T47D (cell line): ENCODE data around the gene LUC7L3.
"Not testable (repeated sequence)": the region's sequence is repeated elsewhere in the genome, so short reads cannot be mapped to it uniquely, and the experiment has no call there.

Experiments used
- DNase-seq, 2 experiments: peaks; one replicate each; pipeline versions ENCODE4 v3.0.0 to v3.0.0-alpha.2; 2011 to 2012; ENCODE audit warnings: low read depth in 1 of 2, low spot score in 1 of 2
- JUND ChIP-seq: IDR thresholded peaks from 2 replicates; pipeline ENCODE4 v1.6.1; 2012; ENCODE audit warnings: low read depth
- in situ Hi-C: cut with HindIII; loops from 2 replicates; pipeline ENCODE4 v1.10.0; 2016; ENCODE audit warnings: low sequenced_read_pairs, low pct_unique_long_range_greater_than_20kb

The LUC7L3 gene

GRCh38 chr17:50719144-50719923 lies at the start of gene LUC7L3:
Gene LUC7L3, plus strand, starts transcription at chr17:50719603. Its CDS starts 130 bp downstream, at chr17:50719733.
- DNase-seq = peak; percentile 94 to 98
- in situ Hi-C loops = no loop called here
- no peak for TF ChIP-seq JUND

- no peak for TF ChIP-seq JUND
- in situ Hi-C loops = no loop called here
- no peak for DNase-seq
Observed at GRCh38 chr17:50672071-50672470, 47.3 kb upstream of the LUC7L3 start.

GRCh38 chr17:50672831-50673551 lies 46.4 kb upstream of the LUC7L3 start:
- TF ChIP-seq JUND = no peak
- DNase-seq = no peak
- in situ Hi-C loops = no loop called here

GRCh38 chr17:50675190-50675589 lies 44.2 kb upstream of the LUC7L3 start:
- TF ChIP-seq JUND = no peak
- in situ Hi-C loops = no loop called here
- no peak for DNase-seq

GRCh38 chr17:50675627-50676026 lies 43.8 kb upstream of the LUC7L3 start:
- in situ Hi-C loops = no loop called here
- TF ChIP-seq JUND = no peak

GRCh38 chr17:50676065-50676975 lies 43.1 kb upstream of the LUC7L3 start:
- TF ChIP-seq JUND = no peak
- DNase-seq = no peak
- in situ Hi-C loops = no loop called here

More at GRCh38 chr17:50675627-50676026, 43.8 kb upstream of the LUC7L3 start:
- no peak for DNase-seq

GRCh38 chr17:50677851-50678375 lies 41.5 kb upstream of the LUC7L3 start:
- DNase-seq = no peak
- no peak for TF ChIP-seq JUND
- in situ Hi-C loops = no loop called here

GRCh38 chr17:50679008-50679544 lies 40.3 kb upstream of the LUC7L3 start:
- DNase-seq = no peak
- in situ Hi-C loops = no loop called here

GRCh38 chr17:50680126-50680525 lies 39.3 kb upstream of the LUC7L3 start:
- in situ Hi-C loops = no loop called here

More at GRCh38 chr17:50679008-50679544, 40.3 kb upstream of the LUC7L3 start:
- no peak for TF ChIP-seq JUND

GRCh38 chr17:50680543-50681262 lies 38.7 kb upstream of the LUC7L3 start:
- DNase-seq, in situ Hi-C loops: not testable (repeated sequence)

More at GRCh38 chr17:50680126-50680525, 39.3 kb upstream of the LUC7L3 start:
- TF ChIP-seq JUND = no peak
- DNase-seq = no peak
